Suprapubic skin (tissue), 3 donors: ENCODE measurements around the gene CASKIN2.

Experiments
- CTCF ChIP-seq, 2 donors: fragments of 200-600 bp in 1 of 2; fragments of 450-650 bp in 1 of 2; sonication (generic) in 1 of 2; IDR thresholded peaks; one replicate each; pipeline ENCODE4 v1.5.1; 2016 to 2019; ENCODE audit warnings: antibody characterized with exemption in 2 of 2, mild to moderate bottlenecking in 1 of 2, moderate library complexity in 1 of 2
- POLR2AphosphoS5 ChIP-seq, 3 donors: sonication (generic); formaldehyde crosslinking; IDR thresholded peaks; one replicate each; pipeline ENCODE4 v1.6.1; 2017; ENCODE audit warnings: antibody characterized with exemption in 3 of 3

- TF ChIP-seq POLR2AphosphoS5 (IDR thresholded peaks at IDR 0.05) (no peak), CTCF (IDR thresholded peaks at IDR 0.05) (no peak)
These were observed 9.2 kb downstream of the CASKIN2 start for GRCh38 chr17:75506134-75506533.
